Gastrocnemius medialis (tissue), 4 donors: Measurements from ENCODE around the gene PRAMEF17.
"Not testable (repeated sequence)": the region's sequence is repeated elsewhere in the genome, so short reads cannot be mapped to it uniquely, and the experiment has no call there.

Experiments used
- CTCF ChIP-seq, 5 experiments: fragments of 450-650 bp in 3 of 5; fragments of 200-600 bp in 2 of 5; sonication (generic) in 2 of 5; IDR thresholded peaks in 4 of 5; conservative IDR thresholded peaks in 1 of 5; 1 replicate in 4 of 5; 2 replicates in 1 of 5; pipeline ENCODE4 v1.5.1; 2016 to 2019; ENCODE audit warnings: antibody characterized with exemption in 5 of 5, mild to moderate bottlenecking in 3 of 5, moderate library complexity in 3 of 5
- POLR2A ChIP-seq, 2 donors: fragments of 450-650 bp; IDR thresholded peaks; one replicate each; pipeline ENCODE4 v1.6.1; 2017; ENCODE audit warnings: antibody characterized with exemption in 2 of 2, mild to moderate bottlenecking in 2 of 2, moderate library complexity in 2 of 2

GRCh38 chr1:13433694-13434358, 44.4 kb downstream of the PRAMEF17 start:
- TF ChIP-seq CTCF (IDR thresholded peaks at IDR 0.05 in 4 of 5, conservative IDR thresholded peaks at IDR 0.05 in 1 of 5); POLR2A (IDR thresholded peaks at IDR 0.05): not testable (repeated sequence)
